NCI-H748 (cell line): ENCODE results near the gene KRTAP5-4.
"Not testable (repeated sequence)": the region's sequence is repeated elsewhere in the genome, so short reads cannot be mapped to it uniquely, and the experiment has no call there.

ENCODE experiments used
- DNase-seq: peaks from one replicate; lab custom pipeline; 2025; ENCODE audit not compliant: unreplicated experiment; lab: John Stamatoyannopoulos, UW

KRTAP5-4 gene, protein sequence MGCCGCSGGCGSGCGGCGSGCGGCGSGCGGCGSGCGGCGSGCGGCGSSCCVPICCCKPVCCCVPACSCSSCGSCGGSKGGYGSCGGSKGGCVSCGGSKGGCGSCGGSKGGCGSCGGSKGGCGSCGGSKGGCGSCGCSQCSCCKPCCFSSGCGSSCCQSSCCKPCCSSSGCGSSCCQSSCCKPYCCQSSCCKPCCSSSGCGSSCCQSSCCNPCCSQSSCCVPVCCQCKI

DNA sequence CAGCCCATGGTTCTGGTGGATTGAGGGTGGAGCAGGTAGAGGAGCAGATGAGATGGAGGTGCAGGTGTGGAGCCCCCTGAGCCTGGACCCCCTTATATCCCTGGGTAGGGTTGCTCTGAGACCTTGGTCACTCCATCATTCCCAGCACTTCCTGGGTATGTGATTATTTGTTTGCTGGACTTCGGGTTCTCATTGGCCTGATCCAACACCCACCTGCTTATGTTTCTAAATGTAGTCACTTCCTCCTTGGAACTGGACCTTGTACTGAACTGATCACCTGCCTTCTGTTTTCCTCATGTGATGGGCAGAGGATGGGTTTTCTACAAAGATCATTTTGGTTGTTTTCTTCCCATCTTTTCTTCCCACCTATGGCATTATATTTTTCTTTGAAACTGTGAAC lies at the start of gene KRTAP5-4:
Gene KRTAP5-4 (minus strand): TSS at position 53 of the 400 bp plus-strand sequence. CDS start 45 bp downstream, at position 8.
- DNase-seq = no peak

DNA sequence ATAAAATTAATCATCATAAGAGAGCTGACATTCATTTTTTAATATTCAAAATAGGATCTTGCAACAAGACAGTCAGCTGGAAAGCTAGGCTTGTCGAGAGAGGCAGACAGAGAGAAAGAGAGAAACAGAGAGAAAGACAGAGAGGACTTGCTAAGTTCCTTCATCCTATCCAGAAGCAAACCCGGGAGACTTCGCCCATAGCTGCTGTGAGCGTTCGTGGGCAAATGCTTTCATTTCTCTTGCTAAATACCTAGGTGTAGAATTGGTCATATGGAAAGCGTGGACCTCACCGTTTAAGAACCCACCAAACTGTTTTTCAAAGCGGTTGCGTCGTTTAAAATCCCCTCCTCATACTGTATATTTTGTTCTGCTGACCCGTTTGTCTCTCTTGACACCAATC lies 49.7 kb upstream of the KRTAP5-4 start:
- no peak for DNase-seq

DNA sequence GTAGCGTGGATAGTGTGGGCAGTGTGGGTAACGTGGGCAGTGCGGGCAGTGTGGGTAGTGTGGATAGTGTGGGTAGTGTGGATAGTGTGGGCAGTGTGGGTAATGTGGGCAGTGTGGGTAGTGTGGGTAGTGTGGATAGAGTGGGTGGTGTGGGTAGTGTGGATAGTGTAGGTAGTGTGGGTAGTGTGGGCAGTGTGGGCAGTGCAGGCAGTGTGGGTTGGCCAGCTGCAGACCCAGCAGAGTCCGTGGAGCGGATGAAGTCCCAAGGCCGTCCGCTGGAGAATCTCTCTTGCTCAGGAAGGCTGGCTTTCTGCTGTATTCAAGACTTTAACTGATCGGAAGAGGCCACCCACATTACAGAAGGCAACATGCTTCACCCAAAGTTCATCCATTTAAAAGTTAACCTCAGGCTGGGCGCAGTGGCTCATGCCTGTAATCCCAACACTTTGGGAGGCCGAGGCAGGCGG lies 49.0 kb upstream of the KRTAP5-4 start:
- no peak for DNase-seq

DNA sequence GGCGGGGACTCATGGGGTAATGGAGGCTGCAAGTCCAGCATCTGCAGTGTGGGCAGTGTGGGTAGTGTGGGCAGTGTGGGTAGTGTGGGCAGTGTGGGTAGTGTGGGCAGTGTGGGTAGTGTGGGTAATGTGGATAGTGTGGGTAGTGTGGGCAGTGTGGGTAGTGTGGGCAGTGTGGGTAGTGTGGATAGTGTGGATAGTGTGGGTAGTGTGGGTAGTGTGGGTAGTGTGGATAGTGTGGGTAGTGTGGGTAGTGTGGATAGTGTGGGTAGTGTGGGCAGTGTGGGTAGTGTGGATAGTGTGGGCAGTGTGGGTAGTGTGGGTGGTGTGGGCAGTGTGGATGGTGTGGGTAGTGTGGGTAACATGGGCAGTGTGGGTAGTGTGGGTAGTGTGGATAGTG lies 48.5 kb upstream of the KRTAP5-4 start:
- DNase-seq = not testable (repeated sequence)

DNA sequence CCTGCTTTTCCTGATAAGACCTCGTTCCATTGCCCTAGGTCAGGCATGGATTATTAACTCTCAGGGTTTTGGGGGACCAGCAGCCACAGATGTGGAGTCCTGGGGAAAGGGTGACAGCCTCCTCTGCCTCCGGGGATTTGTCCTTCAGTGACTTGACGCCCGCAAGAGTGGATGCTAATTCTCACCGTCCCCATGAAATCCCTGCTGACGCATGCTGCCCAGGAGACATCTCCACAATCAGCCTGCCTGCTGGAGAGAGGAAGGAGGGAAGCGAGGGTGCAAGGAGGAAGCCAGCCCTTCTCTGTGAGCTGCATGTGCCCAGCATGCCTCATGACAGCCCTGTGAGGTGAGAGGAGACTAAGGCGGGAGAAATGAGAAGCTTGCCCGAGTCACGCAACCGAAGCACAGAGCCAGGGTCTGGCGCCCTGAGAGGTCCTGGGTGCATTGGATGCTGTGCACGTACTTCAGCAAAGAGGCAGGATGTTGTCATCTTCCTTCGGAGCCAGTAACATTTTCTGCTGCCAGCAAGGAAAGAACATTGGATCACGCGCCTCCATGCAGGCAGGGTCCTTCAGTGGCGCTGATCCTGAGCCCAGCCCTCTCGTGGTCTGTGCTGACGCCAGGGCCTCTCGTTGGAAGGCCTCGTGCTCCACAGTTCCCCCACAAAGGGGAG lies 47.7 kb upstream of the KRTAP5-4 start:
- no peak for DNase-seq

DNA sequence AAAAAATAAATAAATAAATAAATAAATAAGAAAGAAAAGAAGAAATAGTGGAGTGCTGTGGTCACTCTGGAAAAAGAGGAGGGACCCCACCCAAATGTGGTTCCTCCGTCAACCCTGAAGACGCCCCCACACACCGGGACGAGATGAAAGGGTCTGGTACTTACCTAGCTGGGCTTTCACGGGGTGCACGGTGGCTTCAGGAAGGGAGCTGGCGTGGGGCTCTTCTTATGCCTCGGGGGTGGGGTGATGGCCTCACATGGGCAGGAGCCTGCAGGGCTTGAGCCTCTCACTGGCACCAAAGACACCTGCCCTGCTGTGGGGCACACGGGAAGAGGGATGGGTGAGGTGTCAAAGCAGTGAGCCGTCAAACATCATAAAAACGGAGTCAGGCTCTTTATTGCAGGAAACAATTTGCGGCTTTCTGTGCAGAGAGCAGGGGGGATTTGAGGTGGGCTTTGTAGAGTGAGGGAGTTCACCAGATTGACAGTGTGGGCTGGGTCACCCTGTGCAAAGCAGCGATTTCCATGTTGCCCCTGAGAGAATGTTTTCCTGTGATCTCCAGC lies 47.1 kb upstream of the KRTAP5-4 start:
- DNase-seq = no peak

DNA sequence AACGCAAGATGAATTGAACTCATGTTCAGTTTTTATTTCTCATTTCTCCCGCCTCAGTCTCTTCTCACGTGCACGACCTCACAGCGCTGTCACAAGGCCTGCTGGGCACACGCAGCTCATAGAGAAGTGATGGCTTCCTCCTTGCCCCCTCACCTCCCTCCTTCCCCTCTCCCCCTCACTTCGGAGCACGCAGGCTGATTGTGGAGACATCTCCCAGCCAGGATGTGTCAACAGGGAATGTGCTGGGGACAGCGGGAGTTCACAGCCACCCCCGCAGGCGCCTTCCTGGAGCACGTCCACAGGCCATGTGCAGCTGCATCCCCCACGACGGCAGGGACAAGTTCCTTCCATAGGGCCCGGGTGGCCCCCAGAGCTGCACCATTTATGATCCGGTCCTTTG lies 46.0 kb upstream of the KRTAP5-4 start:
- no peak for DNase-seq

DNA sequence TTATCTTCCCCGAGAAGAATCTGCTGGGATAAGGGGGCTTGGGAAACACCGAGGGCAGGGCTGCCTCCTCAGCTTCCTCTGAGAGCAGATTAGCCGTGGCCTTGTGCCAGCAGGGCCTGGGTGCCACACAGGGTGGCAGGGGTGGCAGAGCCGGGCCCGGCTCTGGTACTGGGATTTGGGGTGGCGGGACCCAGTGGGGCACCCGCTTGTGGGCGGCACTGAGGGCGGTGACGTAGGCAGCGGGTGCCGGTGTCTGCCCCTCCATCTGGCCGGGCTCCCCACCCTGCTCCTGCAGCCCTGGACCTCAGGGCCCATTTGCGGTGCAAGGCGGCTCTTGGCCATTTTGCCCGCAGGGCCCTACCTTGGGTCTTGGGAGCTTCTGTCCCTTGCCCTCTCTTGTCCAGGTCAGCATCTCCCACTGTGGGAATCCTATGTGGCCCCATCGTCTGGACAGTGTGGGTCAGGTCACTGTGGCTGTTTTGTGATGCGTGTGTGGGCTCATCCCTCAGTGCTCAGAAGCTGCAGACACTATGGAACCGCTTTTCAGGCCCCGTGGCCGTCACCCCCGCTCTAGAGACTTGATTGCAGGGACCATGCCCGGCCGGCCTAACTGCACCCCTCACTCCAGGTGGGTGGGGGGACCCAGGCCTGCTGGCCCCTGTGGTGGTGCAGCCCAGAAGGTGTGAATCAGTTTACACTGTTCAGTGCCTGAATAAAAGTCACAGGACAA lies 45.3 kb upstream of the KRTAP5-4 start:
- no peak for DNase-seq

DNA sequence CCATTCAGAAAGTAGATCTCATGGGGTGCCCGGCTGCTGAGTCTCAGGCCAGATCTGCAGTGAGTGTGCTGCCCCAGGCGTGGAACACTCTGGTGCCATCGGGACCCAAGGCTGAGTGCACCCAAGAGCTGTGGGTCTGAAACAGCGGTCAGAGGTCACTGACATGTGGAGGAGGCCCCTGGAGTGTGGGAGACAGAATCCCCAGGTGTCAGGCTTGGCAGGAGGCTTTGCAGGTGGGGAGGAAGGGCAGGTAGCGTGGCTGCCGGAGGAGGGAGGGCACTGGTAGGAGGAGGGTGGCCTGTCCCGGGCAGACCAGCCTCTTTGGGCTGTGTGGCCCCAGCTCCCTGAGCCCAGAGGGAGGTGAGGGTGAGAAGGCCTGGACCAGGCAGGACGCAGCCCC lies 43.4 kb upstream of the KRTAP5-4 start:
- DNase-seq = no peak

DNA sequence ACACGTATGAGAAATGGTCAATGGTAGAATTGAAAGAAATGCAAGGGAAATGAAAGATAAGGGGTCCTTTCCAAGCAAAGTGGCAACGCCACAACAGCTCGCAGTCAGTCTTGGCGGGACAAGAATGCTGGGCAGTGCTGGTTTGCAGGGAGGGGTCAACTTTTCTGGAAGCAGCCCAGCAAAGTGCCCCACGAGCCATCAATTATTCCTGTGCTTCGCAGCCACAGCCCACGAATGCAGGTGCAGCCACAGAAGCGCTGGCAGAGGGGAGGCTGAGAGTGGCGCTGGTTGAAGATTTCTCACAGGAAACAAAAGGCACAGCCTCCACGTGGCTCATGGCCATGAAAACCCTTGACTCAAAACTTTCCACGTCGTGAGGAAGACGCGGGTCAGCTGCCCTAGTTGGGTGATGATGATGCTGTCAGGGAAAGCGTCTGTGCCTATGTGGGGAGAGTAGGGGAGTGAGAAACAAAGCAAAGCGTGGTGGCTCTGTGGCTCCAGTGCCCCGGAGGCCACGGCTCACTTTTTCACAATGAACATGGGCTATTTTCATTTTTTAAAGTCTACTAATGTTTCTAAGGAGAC lies 40.9 kb upstream of the KRTAP5-4 start:
- not testable (repeated sequence) for DNase-seq

DNA sequence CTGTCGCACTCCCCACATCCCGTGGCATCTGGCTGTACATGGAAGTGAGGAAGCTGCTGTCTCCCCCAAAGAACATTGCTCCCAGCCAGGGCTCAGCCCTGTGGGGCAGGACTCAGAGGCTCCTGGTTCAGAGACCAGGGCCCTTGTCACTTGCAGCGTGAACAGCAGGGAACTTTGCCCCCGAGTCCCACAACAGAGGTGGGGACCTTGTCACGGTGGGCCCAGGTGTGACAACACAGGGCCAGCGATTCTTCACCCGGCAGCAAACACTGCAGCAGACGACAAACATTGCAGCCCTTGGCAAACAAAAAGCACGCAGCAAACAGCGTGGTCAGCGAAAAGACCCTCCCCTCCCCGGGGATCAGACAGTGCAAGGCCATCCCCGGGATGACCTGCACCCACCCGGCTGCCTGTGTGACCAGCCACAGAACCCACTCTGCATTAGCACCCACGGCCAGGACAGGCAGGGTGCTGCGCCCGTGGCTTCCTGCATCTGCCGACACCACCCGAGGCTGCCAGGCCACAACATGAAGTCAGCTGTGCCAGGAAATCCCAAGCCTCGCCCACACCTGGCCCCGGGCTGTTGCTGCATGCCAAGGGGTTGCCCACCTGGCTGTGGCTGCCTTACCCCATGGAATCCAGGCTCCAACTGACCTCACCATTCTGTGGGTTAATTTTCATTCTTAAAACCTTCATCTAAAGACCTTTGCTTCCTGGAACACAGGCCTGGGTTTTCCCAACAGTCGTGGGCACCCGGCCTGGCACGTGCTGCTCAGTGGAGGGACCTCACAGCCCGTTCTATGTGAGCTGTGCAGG lies 39.7 kb upstream of the KRTAP5-4 start:
- not testable (repeated sequence) for DNase-seq

DNA sequence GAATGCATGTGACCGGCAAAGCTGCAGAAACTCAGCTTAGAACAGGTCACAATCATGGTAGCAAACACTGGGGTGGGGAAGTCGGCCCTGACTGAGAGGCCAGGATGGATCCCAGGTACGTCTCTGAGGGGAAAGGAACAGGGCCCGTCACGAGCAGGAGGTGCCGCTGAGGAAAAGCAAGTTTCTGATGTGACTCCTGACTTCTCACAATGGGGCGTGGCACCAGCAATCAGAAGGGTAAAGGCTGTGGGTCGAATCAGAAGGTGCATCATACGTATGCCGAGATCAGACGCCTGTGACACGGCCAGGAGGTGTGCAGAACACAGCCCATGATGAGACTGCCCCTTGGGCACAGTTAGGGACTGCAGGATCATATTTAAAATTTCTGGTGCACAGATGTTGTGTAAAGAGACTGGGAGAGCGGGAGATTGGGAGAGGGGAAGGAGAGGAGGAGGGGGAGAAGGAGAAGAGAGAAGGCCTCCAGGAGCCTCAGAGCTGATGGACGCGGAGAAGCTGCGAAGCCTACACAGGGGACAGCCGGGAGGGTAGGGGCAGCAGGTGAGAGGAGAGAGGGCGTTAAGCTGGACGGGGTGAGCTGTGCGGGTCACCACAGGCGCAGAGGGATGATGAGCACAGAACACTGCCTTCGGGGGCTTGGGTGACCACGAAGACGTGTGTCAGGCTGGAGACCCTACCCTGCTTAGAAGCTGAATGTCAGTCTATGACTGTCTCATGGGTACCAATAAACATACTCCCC lies 38.4 kb upstream of the KRTAP5-4 start:
- DNase-seq = no peak

DNA sequence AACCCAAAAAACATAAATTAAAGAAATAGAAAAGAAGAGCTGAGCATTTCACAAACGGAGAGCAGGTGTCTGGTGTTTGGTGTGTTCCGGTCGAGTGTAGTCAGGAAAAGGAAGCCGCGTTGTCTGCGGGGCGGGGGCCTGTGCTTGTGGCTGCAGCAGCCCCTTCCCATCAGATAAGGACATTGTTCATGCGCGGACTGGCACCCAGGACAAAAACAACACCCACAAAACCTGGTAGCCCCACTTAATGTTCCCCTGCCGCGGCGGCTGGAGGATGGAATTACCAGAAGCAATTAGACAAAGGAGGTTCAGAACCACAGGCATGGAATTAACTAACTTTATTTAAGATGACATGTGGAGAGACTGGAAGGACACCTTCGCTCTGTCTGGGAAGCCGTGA lies 37.6 kb upstream of the KRTAP5-4 start:
- DNase-seq = no peak

DNA sequence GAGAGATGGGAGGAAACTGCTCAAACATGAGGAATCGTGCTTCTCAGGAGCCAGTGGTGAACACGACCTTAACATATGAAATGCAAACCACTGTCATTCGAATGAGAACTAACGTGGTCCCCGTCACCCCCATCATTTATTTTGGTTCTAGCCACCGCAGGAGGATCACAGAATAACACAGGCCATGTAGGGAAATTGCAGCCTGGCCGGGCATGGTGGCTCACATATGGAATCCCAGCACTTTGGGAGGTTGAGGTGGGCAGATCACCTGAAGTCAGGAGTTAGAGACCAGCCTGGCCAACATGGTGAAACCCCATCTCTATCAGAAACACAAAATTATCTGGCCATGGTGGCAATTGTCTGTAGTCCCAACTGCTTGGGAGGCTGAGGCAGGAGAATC lies 34.7 kb upstream of the KRTAP5-4 start:
- no peak for DNase-seq

DNA sequence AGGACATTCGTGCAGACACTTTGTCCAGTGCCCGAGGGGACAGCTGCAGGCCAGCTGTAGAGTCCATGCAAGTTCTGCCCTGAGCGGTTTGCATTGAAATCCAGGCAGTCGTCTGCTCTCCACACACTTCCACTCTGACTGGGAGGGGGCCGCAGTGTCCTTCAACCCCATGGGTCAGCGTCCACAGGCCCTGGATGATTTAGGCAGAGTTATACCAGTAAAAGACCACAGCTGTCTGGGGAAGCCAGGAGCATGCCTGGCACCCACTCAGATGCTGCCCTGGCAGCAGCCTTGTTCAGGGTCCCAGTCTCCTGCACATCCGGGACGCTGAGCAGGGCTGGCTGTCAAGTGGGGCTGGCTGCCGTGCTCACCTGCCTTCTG lies 34.1 kb upstream of the KRTAP5-4 start:
- no peak for DNase-seq

DNA sequence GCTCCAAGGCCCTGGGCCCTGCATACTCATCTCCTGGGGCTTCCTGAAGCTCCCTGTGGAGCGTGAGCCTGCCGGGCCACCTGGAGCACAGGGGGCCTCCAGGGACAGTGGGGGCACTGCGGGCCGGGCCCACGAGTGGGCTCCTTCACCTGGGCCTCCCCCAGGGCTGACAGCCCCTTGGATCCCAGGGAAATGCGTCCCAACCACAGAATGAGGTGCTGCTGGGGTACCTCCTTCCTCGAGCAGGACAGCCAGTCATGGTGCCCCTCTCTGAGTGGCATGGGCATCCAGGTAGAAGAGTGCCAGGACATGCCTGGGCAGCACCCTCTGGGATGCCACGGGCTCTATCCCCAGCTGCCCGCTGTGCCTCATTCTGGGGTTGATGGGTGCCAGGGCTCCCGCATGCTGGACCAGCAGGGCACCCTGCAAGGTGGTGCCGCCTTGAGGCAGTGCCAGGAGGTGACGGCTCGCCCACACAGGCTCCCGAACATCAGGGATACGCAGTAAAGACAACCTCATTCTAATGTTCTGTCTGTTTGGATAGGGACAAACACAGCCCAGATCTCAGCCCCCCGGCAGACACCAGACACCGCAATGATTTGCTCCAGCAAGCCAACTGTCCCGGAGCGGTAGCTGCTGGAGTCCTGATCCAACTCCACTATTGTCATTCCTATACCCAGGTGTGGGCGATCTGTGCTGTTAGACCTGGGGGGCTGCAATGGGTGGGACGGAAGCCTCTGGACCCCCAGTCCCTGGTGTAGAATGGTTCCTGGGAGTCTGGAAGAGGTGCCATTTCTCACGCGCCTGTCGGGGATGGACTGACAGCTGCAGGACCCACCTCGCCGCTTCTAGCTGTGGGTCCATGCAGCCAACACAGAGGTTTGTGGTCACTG lies 33.5 kb upstream of the KRTAP5-4 start:
- DNase-seq = no peak

DNA sequence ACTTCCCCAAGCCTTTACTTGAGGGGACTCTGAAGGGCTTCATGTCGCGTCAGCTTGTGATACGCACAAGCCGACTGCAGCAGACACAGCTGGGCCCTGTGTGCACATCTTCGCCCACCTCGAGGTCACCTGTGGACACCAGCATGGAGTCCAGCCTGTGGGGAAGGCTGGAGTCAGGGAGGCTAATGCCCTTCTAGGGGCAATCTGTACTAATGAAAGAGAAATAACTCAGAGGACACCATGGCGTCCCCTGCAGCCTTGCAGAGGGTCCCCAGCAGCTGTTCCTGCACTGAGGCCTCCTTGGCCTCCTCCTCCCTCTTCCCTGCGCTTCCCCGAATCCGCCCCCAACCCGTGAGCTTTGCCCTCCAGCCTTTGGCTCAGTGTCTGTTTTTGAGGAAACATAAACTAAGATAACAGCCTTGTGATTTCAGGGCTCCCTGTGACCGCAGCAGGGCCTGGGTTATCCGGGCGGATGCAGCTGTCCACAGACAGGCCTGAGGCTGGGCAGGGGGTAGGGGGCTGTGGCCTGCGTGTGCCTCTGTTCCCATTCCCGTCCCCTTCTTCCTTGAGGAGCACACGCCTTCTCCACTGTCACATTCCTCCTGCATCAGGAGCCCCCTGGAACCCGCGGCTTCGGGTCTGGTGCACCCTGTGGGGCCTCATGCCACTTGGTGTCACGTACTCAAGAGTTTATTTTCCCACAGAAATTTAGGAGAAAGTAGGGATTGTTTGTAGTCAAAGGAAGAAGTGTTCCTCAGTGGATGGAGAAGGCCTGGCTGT lies 32.6 kb upstream of the KRTAP5-4 start:
- DNase-seq = no peak
